HEK293 (cell line): ENCODE data around the gene FAM32A.

Experiments
- CTCF ChIA-PET: fragments of 350-600 bp; formaldehyde crosslinking; extraction: SDS; loops from one replicate; lab custom pipeline; 2021; ENCODE audit warnings: antibody characterized with exemption; lab: Yijun Ruan, JAX
- POLR2A ChIA-PET: fragments of 300-600 bp; formaldehyde crosslinking; extraction: SDS; loops from one replicate; lab custom pipeline; 2020; ENCODE audit warnings: antibody characterized with exemption, inconsistent platforms; lab: Yijun Ruan, JAX
- H3K27ac ChIP-seq: fragments of 200-500 bp; sonication (Bioruptor generic); 2 replicates; pipeline ENCODE4 v1.5.1; 2014; ENCODE audit warnings: low read depth, low read length, control low read depth, inconsistent platforms; ENCODE audit errors: extremely low read depth
- H3K36me3 ChIP-seq, 2 experiments: fragments of 200-500 bp in 1 of 2; sonication (Bioruptor generic) in 1 of 2; 1 replicate in 1 of 2; 2 replicates in 1 of 2; pipeline ENCODE4 v1.5.1; 2014 to 2017; ENCODE audit warnings: inconsistent platforms in 2 of 2, low read length in 2 of 2; ENCODE audit not compliant: control insufficient read depth in 2 of 2, insufficient read depth in 1 of 2
- H3K4me1 ChIP-seq: fragments of 200-500 bp; sonication (Bioruptor generic); 2 replicates; pipeline ENCODE4 v1.5.1; 2014; ENCODE audit warnings: mild to moderate bottlenecking, low read length, inconsistent platforms; ENCODE audit not compliant: control insufficient read depth, insufficient read depth
- H3K4me3 ChIP-seq: 2 replicates; pipeline ENCODE4 v1.5.1; 2011; ENCODE audit warnings: low read depth, mild to moderate bottlenecking, control low read depth, low read length, moderate library complexity
- H3K9me3 ChIP-seq: fragments of 200-500 bp; sonication (Bioruptor generic); 2 replicates; pipeline ENCODE4 v1.5.1; 2014; ENCODE audit warnings: low read depth, low read length, inconsistent platforms; ENCODE audit not compliant: control insufficient read depth, insufficient read depth
- PRDM10 ChIP-seq: fragments of 450-650 bp; formaldehyde crosslinking; IDR thresholded peaks from 2 replicates; pipeline ENCODE4 v1.5.1; 2016; ENCODE audit warnings: missing biosample characterization, missing genetic modification characterization
- PRDM2 ChIP-seq: fragments of 450-650 bp; formaldehyde crosslinking; IDR thresholded peaks from 2 replicates; pipeline ENCODE4 v1.5.1; 2016; ENCODE audit warnings: missing biosample characterization, missing genetic modification characterization, borderline replicate concordance
- REST ChIP-seq: fragments of 450-650 bp; formaldehyde crosslinking; IDR thresholded peaks from 2 replicates; pipeline ENCODE4 v1.5.1; 2016; ENCODE audit warnings: missing biosample characterization, missing genetic modification characterization
- ZNF311 ChIP-seq: fragments of 450-650 bp; formaldehyde crosslinking; IDR thresholded peaks from 2 replicates; pipeline ENCODE4 v1.5.1; 2017; ENCODE audit warnings: missing biosample characterization, missing genetic modification characterization, borderline replicate concordance
- ZNF391 ChIP-seq: fragments of 450-650 bp; formaldehyde crosslinking; IDR thresholded peaks from 2 replicates; pipeline ENCODE4 v1.5.1; 2016; ENCODE audit warnings: low read depth, missing biosample characterization, missing genetic modification characterization, borderline replicate concordance
- ZNF449 ChIP-seq: fragments of 450-650 bp; formaldehyde crosslinking; IDR thresholded peaks from 2 replicates; pipeline ENCODE4 v1.5.1; 2017; ENCODE audit warnings: missing biosample characterization, mild to moderate bottlenecking, missing genetic modification characterization, moderate library complexity
- ZNF529 ChIP-seq: fragments of 450-650 bp; formaldehyde crosslinking; IDR thresholded peaks from 2 replicates; pipeline ENCODE4 v1.5.1; 2017; ENCODE audit warnings: missing genetic modification characterization, missing biosample characterization; ENCODE audit not compliant: insufficient replicate concordance
- ZNF560 ChIP-seq: fragments of 450-650 bp; formaldehyde crosslinking; IDR thresholded peaks from 2 replicates; pipeline ENCODE4 v1.5.1; 2017; ENCODE audit warnings: missing biosample characterization, missing genetic modification characterization, borderline replicate concordance
- ZNF837 ChIP-seq: fragments of 450-650 bp; formaldehyde crosslinking; IDR thresholded peaks from 2 replicates; pipeline ENCODE4 v1.5.1; 2016; ENCODE audit warnings: missing biosample characterization, missing genetic modification characterization

The FAM32A gene

GRCh38 chr19:16155128-16155527 is 30.1 kb upstream of the FAM32A start:
- H3K4me3 ChIP-seq = no peak overlapping the region
- no peaks in the 10 kb centered on the region for H3K9me3 ChIP-seq
- H3K4me1 ChIP-seq = no peaks in the 10 kb centered on the region
- no peak for TF ChIP-seq REST (tag by site-specific recombination)
- no peak for TF ChIP-seq ZNF529 (tag by site-specific recombination)
- TF ChIP-seq, all 188 proteins: peak for 0
- Histone ChIP-seq H3K36me3 (no peaks in the 10 kb centered on the region), H3K27ac (no peak overlapping the region)
- ChIA-PET POLR2A (no interaction called here), CTCF (interaction anchor here (0.7 kb wide), 1 partner anchor 42 kb away, joined by 3 read pairs; no protein-coding TSS in a partner anchor)

- H3K27ac ChIP-seq = no peak overlapping the region
- no peaks in the 10 kb centered on the region for H3K36me3 ChIP-seq
- peak; percentile 70 for TF ChIP-seq PRDM10 (tag by site-specific recombination)
- no peak for TF ChIP-seq ZNF391 (tag by site-specific recombination)
- TF ChIP-seq ZNF449 (tag by site-specific recombination) = no peak
- no peak for TF ChIP-seq PRDM2 (tag by site-specific recombination)
- TF ChIP-seq ZNF560 (tag by site-specific recombination) = no peak
- no peak for TF ChIP-seq ZNF311 (tag by site-specific recombination)
- no peak for TF ChIP-seq ZNF837 (tag by site-specific recombination)
- ChIA-PET CTCF (no interaction called here), POLR2A (no interaction called here)
- H3K9me3 ChIP-seq = no peaks in the 10 kb centered on the region
- no peaks in the 10 kb centered on the region for H3K4me1 ChIP-seq
- no peak overlapping the region for H3K4me3 ChIP-seq
These were observed 28.3 kb upstream of the FAM32A start for GRCh38 chr19:16156904-16157303.
